ENCODE measurements around the gene RTP2. TPM values are rescaled to one million over a fixed set of nuclear protein-coding genes. Genes with fewer than 3 reads are reported as not detected.
A peak's percentile ranks its signal among the peaks of the same experiment; 100 is the strongest.

Gene RTP2
- total and polyA plus RNA-seq, 9 of the 15 experiments (the other 6 are each of a cell fraction or from before 2014, with no cell fraction given) = not detected

GRCh38 chr3:187679638-187680396 is 22.5 kb downstream of the RTP2 start:
- Histone ChIP-seq H3K9me1 (ENCODE audit: control insufficient read depth, insufficient read depth, low read length) (no peaks in the 10 kb centered on the region), H3K4me1 (replicated peaks in 1 of 2; ENCODE audit: control insufficient read depth in 2 of 2, insufficient read depth in 2 of 2, low read length in 2 of 2) (peaks cover 0 to 4% of the 10 kb centered on the region in 2 experiments; a peak in 1 of 5 replicates), H3K36me3 (ENCODE audit: control insufficient read depth, insufficient read depth, low read length) (no peaks in the 10 kb centered on the region), H3K4me3 (no peak overlapping the region), H4K20me1 (replicated peaks; ENCODE audit: control insufficient read depth, insufficient read depth, low read length) (no peaks in the 10 kb centered on the region), H3K27me3 (ENCODE audit: control insufficient read depth in 2 of 2, insufficient read depth in 2 of 2, low read length in 2 of 2) (no peaks in the 10 kb centered on the region), H3K27ac (ENCODE audit: extremely low read depth, low read depth, low read length) (no peak overlapping the region), H3K9ac (ENCODE audit: insufficient read depth in 1 of 2, low read depth in 2 of 2, low read length in 2 of 2) (0 out of 4 replicates have a peak overlapping the region, but pooled peaks of 1 of the 2 experiments have one; percentile 4), H2AFZ (ENCODE audit: low read depth, low read length) (no peak overlapping the region), H3K4me2 (ENCODE audit: insufficient read depth, low read length) (peak overlapping the region; percentile 2; the same call in 1 of the 2 replicates), H3K9me3 (replicated peaks; ENCODE audit: control insufficient read depth, insufficient read depth, low read depth, low read length) (no peaks in the 10 kb centered on the region), H3K79me2 (ENCODE audit: control insufficient read depth, insufficient read depth, low read length) (no peaks in the 10 kb centered on the region)
- DNase-seq (ENCODE audit: extremely low read depth in 1 of 4, low spot score in 3 of 4) (peak; percentile 74 to 82 (median 82)), FAIRE-seq (peak; percentile 96), ATAC-seq (peak; percentile 98)
- WGBS (ENCODE audit: insufficient coverage, low coverage, missing lambda C conversion rate) = 0% methylated on average over 7 of the region's 7 CpGs
- BruUV-seq (replicated peaks) = no TSS peak
- ChIA-PET CTCF (ENCODE audit: low intra/inter-chr PET ratio) (interaction anchor here (0.6 to 5.2 kb wide), 9 partner anchors 34 to 1433 kb away, joined by 3 to 147 read pairs (median 4); no protein-coding TSS in a partner anchor), POLR2A (interaction anchor here (0.6 to 2.8 kb wide), 5 partner anchors 8 to 451 kb away, joined by 3 to 15 read pairs (median 3); no protein-coding TSS in a partner anchor)
- in situ Hi-C loops (cut with MboI) = loop anchor here (5.0 kb wide), 2 partner anchors 363 to 453 kb away; no protein-coding TSS in a partner anchor
- intact Hi-C loops (cut with micrococcal nuclease) = loop anchor here (1.0 to 2.0 kb wide), 6 partner anchors 34 to 567 kb away; no protein-coding TSS in a partner anchor
- TF ChIP-seq HLTF (IDR thresholded peaks at IDR 0.05) = no peak
- TF ChIP-seq CHD7 (IDR thresholded peaks at IDR 0.05; ENCODE audit: low read depth, low read length) = no peak
- no peak for TF ChIP-seq ZNF764 (CRISPR knock-in tag; IDR thresholded peaks at IDR 0.05; ENCODE audit: low read depth)
- TF ChIP-seq STAG1 (CRISPR knock-in tag; IDR thresholded peaks at IDR 0.05; ENCODE audit: borderline replicate concordance) = peak; percentile 76; the same call in 1 of the 2 replicates
- no peak for TF ChIP-seq GATAD2B (IDR thresholded peaks at IDR 0.05; ENCODE audit: borderline replicate concordance)
- no peak for TF ChIP-seq ZNF445 (CRISPR knock-in tag; IDR thresholded peaks at IDR 0.05; ENCODE audit: low read depth)

Data from K562 (cell line).